HepG2 (cell line): ENCODE data around the gene ABCA4. TPM values are rescaled to one million over a fixed set of nuclear protein-coding genes. Genes with fewer than 3 reads are reported as not detected.

Experiments used
- ATAC-seq: fragments of 200-7000 bp; cut with Tn5 transposase; 3 replicates; pipeline ENCODE4 v1.9.1; 2020; ENCODE audit warnings: mild to moderate bottlenecking, moderate library complexity
- BruUV-seq: library from RNA; stranded (reverse); fragments of 400-500 nt; replicated peaks from 2 replicates; lab custom pipeline; 2021; lab: Mats Ljungman, UMichigan
- CTCF ChIA-PET: fragments of 300-600 bp; formaldehyde crosslinking; extraction: SDS; loops from one replicate; lab custom pipeline; 2021; ENCODE audit warnings: low total read pairs, inconsistent platforms, low intra/inter-chr PET ratio; lab: Yijun Ruan, JAX
- POLR2A ChIA-PET: fragments of 350-600 bp; sonication (Branson Sonifier 250); formaldehyde crosslinking; loops from one replicate; lab custom pipeline; 2020; ENCODE audit warnings: antibody characterized with exemption, inconsistent platforms; lab: Yijun Ruan, JAX
- DNase-seq: peaks from one replicate; pipeline ENCODE4 v3.0.0-alpha.2; 2015; ENCODE audit warnings: low spot score
- FAIRE-seq: peaks from 3 replicates; lab custom pipeline; 2011; peaks lifted over from hg19 to GRCh38; lab: Jason Lieb, UNC
- H2AFZ ChIP-seq: one replicate; pipeline ENCODE4 v1.6.1; 2011; ENCODE audit warnings: low read length, inconsistent platforms
- H3K27ac ChIP-seq: fragments of 300-600 bp; 3 replicates; pipeline ENCODE4 v1.8.0; 2011; ENCODE audit warnings: mixed run types, mild to moderate bottlenecking, mixed read lengths, low read length, inconsistent platforms; ENCODE audit not compliant: insufficient read depth; ENCODE audit errors: extremely low read length
- H3K27me3 ChIP-seq, 2 experiments: fragments of 200-600 bp in 1 of 2; 2 replicates in 1 of 2; 3 replicates in 1 of 2; pipeline versions ENCODE4 v1.6.0 to v1.8.0; 2011; ENCODE audit warnings: low read length in 2 of 2, mild to moderate bottlenecking in 2 of 2, moderate library complexity in 2 of 2, inconsistent platforms in 1 of 2; ENCODE audit not compliant: insufficient read depth in 2 of 2, control insufficient read depth in 1 of 2
- H3K36me3 ChIP-seq, 2 experiments: fragments of 200-600 bp in 1 of 2; replicated peaks in 1 of 2; 2 replicates in 1 of 2; 3 replicates in 1 of 2; pipeline versions ENCODE4 v1.5.1 to v1.8.0; 2011; ENCODE audit warnings: low read length in 2 of 2, inconsistent platforms in 1 of 2; ENCODE audit not compliant: insufficient read depth in 2 of 2, control insufficient read depth in 1 of 2
- H3K4me1 ChIP-seq: 2 replicates; pipeline ENCODE4 v1.5.1; 2012; ENCODE audit warnings: low read length, inconsistent platforms; ENCODE audit not compliant: insufficient read depth
- H3K4me2 ChIP-seq: 2 replicates; pipeline ENCODE4 v1.6.0; 2011; ENCODE audit warnings: low read depth, low read length, inconsistent platforms
- H3K4me3 ChIP-seq, 3 experiments: fragments of 200-600 bp in 1 of 3; sonication (generic), shearing (Covaris generic) in 1 of 3; replicated peaks in 1 of 3; 2 replicates each; pipeline ENCODE4 v1.5.1; 2011 to 2016; ENCODE audit warnings: low read length in 3 of 3, inconsistent platforms in 2 of 3, low read depth in 2 of 3, mild to moderate bottlenecking in 2 of 3, control low read depth in 1 of 3, mixed read lengths in 1 of 3; ENCODE audit not compliant: insufficient read depth in 1 of 3
- H3K79me2 ChIP-seq: one replicate; pipeline ENCODE4 v1.6.1; 2011; ENCODE audit warnings: low read length, inconsistent platforms; ENCODE audit not compliant: insufficient read depth
- H3K9ac ChIP-seq: 2 replicates; pipeline ENCODE4 v1.6.0; 2011; ENCODE audit warnings: mild to moderate bottlenecking, low read depth, low read length, inconsistent platforms; ENCODE audit not compliant: insufficient read depth
- H3K9me3 ChIP-seq: 2 replicates; pipeline ENCODE4 v1.5.1; 2012; ENCODE audit warnings: mild to moderate bottlenecking, low read length
- H4K20me1 ChIP-seq: 2 replicates; pipeline ENCODE4 v1.6.0; 2011; ENCODE audit warnings: inconsistent platforms, mild to moderate bottlenecking, low read length, moderate library complexity; ENCODE audit not compliant: insufficient read depth
- AGO1 ChIP-seq: fragments of 200-400 bp; formaldehyde crosslinking; IDR thresholded peaks from 2 replicates; pipeline ENCODE4 v1.6.1; 2017; ENCODE audit warnings: mild to moderate bottlenecking, low read depth, low read length, moderate library complexity; ENCODE audit not compliant: poor library complexity, severe bottlenecking
- CBFB ChIP-seq: sonication (generic); formaldehyde crosslinking; IDR thresholded peaks from 2 replicates; pipeline ENCODE4 v1.4.0; 2020; ENCODE audit warnings: missing genetic modification reagents
- HMG20B ChIP-seq: conservative IDR thresholded peaks from 2 replicates; pipeline ENCODE4 v1.6.1; 2016; ENCODE audit warnings: missing genetic modification reagents, missing compliant biosample characterization
- KDM2A ChIP-seq: sonication (generic); formaldehyde crosslinking; IDR thresholded peaks from 2 replicates; pipeline ENCODE4 v1.4.0; 2020; ENCODE audit warnings: low read depth, missing genetic modification reagents, borderline replicate concordance
- MED1 ChIP-seq: sonication (generic); formaldehyde crosslinking; IDR thresholded peaks from 2 replicates; pipeline ENCODE4 v1.4.0; 2020; ENCODE audit warnings: missing genetic modification reagents
- NPAS2 ChIP-seq: sonication (generic); formaldehyde crosslinking; IDR thresholded peaks from 2 replicates; pipeline ENCODE4 v1.8.0; 2022; ENCODE audit warnings: mild to moderate bottlenecking, missing genetic modification reagents, borderline replicate concordance
- SIN3A ChIP-seq: IDR thresholded peaks from 2 replicates; pipeline ENCODE4 v1.6.1; 2011; ENCODE audit warnings: low read depth, mild to moderate bottlenecking, control low read depth, low read length, borderline replicate concordance
- TARDBP ChIP-seq: sonication (generic); formaldehyde crosslinking; IDR thresholded peaks from 2 replicates; pipeline ENCODE4 v1.8.0; 2022; ENCODE audit warnings: mild to moderate bottlenecking, missing genetic modification reagents
- THAP11 ChIP-seq: IDR thresholded peaks from 2 replicates; pipeline ENCODE4 v1.6.1; 2016; ENCODE audit warnings: missing biosample characterization, missing genetic modification reagents
- ZFY ChIP-seq: sonication (generic); formaldehyde crosslinking; IDR thresholded peaks from 2 replicates; pipeline ENCODE4 v1.4.0; 2020; ENCODE audit warnings: missing genetic modification reagents
- ZNF343 ChIP-seq: sonication (generic); formaldehyde crosslinking; IDR thresholded peaks from 2 replicates; pipeline ENCODE4 v1.4.0; 2020; ENCODE audit warnings: mild to moderate bottlenecking, missing genetic modification reagents
- WGBS: methylation state at CpG from one replicate; pipeline ENCODE4 v1.1.6; 2017; ENCODE audit warnings: low lambda C conversion rate; 5-methylcytosine and 5-hydroxymethylcytosine counted together
- in situ Hi-C: cut with HindIII; loops from 2 replicates; pipeline ENCODE4 v1.10.0; 2017; ENCODE audit warnings: low pct_unique_long_range_greater_than_20kb; ENCODE audit not compliant: extremely low pct_ligation_motif_present
- intact Hi-C: fragments of 100-400 bp; cut with micrococcal nuclease; formaldehyde crosslinking; loops from one replicate; pipeline ENCODE4 v1.10.0; 2022; ENCODE audit not compliant: unreplicated experiment
- polyA plus RNA-seq, 8 experiments: library from polyadenylated mRNA; depleted of rRNA in 3 of 8; stranded (reverse) in 7 of 8; unstranded in 1 of 8; fragments of >200 nt; fragmentation: Illumina TruSeq in 4 of 8; extraction: Trizol in 4 of 8; gene quantifications; 2 replicates each; pipeline versions ENCODE4 v1.2.1 to v1.2.3, GENCODE V29; 2011 to 2016; ENCODE audit warnings: low read depth in 4 of 8, missing spikeins in 1 of 8, mixed read lengths in 1 of 8; ENCODE audit not compliant: insufficient read depth in 1 of 8
- total RNA-seq, 5 experiments: library from RNA; depleted of rRNA; stranded (reverse); fragments of >200 nt; fragmentation: Illumina TruSeq; extraction: Trizol; gene quantifications; 2 replicates each; pipeline ENCODE4 v1.2.3, GENCODE V29; 2016; ENCODE audit warnings: low read depth in 1 of 5
- TF ChIP-seq, protein P1 (sequence below): IDR thresholded peaks from 2 replicates; pipeline ENCODE4 v1.6.1; 2016; ENCODE audit warnings: missing compliant biosample characterization, missing genetic modification reagents, borderline replicate concordance
- TF ChIP-seq, protein P2 (sequence below): sonication (generic); formaldehyde crosslinking; IDR thresholded peaks from 2 replicates; pipeline ENCODE4 v1.5.0; 2020; ENCODE audit warnings: mild to moderate bottlenecking, missing genetic modification reagents, borderline replicate concordance
- TF ChIP-seq, protein P3 (sequence below): IDR thresholded peaks from 2 replicates; pipeline ENCODE4 v1.6.1; 2016; ENCODE audit warnings: missing genetic modification reagents, missing compliant biosample characterization
- TF ChIP-seq, protein P4 (sequence below): IDR thresholded peaks from 2 replicates; pipeline ENCODE4 v1.6.1; 2012; ENCODE audit warnings: inconsistent platforms
- TF ChIP-seq, protein P5 (sequence below): IDR thresholded peaks from 2 replicates; pipeline ENCODE4 v1.6.1; 2016; ENCODE audit warnings: low read depth, control low read depth

ABCA4 gene
- total and polyA plus RNA-seq, 2 of the 13 experiments (the other 11 are each of a cell fraction or from before 2014, with no cell fraction given): 0.24 to 0.67 TPM

DNA sequence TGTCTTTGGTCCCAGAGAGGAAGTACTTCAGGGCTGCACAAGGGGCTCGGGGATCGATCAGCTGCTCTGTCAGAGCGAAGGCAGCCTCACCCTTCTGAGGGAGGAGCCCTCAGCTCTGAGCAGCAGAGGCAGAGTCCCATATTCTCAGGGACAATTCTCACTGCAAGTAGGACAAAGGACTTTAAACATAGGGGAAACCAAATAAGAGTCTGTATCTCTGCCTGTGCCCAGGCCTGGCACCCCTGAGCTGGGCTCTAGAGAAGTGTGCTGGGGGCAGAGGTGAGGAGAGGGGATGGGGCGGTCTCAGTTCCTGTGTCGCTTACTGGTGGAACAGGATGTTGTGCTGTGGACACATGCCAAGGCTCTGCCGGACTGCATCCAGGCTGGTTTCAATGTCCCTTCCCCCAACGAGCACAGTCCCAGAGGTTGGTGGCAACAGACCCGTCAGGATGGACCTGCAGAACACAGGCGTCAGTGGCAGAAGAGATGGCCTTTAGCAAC lies 76.6 kb downstream of the ABCA4 start:
- Histone ChIP-seq H3K27me3 (no peaks in the 10 kb centered on the region), H3K9me3 (no peaks in the 10 kb centered on the region), H3K4me2 (peak overlapping the region; percentile 86), H3K79me2 (no peaks in the 10 kb centered on the region), H3K27ac (peak overlapping the region; percentile 32), H3K4me3 (peak overlapping the region; percentile 39 to 62 (median 43)), H2AFZ (peak overlapping the region; percentile 51), H3K36me3 (no peaks in the 10 kb centered on the region), H3K9ac (peak overlapping the region; percentile 31), H3K4me1 (peaks cover 46% of the 10 kb centered on the region), H4K20me1 (no peaks in the 10 kb centered on the region)
- in situ Hi-C loops: no loop called here
- DNase-seq: peak; percentile 66
- intact Hi-C loops: loop anchor here (2.0 kb wide), 1 partner anchor 18 kb away; no protein-coding TSS in a partner anchor
- FAIRE-seq: peak; percentile 83
- POLR2A ChIA-PET: interaction anchor here (0.9 to 3.5 kb wide), 11 partner anchors 11 to 452 kb away, joined by 3 to 18 read pairs (median 4); partner anchors contain the start of gene ARHGAP29
- CTCF ChIA-PET: interaction anchor here (1.8 to 2.6 kb wide), 3 partner anchors 196 to 291 kb away, joined by 5 to 25 read pairs (median 17); no protein-coding TSS in a partner anchor
- BruUV-seq: no TSS peak
- ATAC-seq: peak; percentile 74
- 6% methylated on average over 8 of the region's 9 CpGs for WGBS
- TF ChIP-seq ZFY (CRISPR knock-in tag) (peak; percentile 40), NPAS2 (CRISPR knock-in tag) (no peak), THAP11 (CRISPR knock-in tag) (peak; percentile 74), KDM2A (CRISPR knock-in tag) (peak; percentile 37; the same call in 1 of the 2 replicates), SIN3A (peak; percentile 66; the same call in 1 of the 2 replicates), AGO1 (no peak), CBFB (CRISPR knock-in tag) (no peak), TARDBP (CRISPR knock-in tag) (0 out of 2 replicates have a peak, but pooled peaks have one; percentile 23), ZNF343 (CRISPR knock-in tag) (0 out of 2 replicates have a peak, but pooled peaks have one; percentile 39), HMG20B (CRISPR knock-in tag) (0 out of 2 replicates have a peak, but pooled peaks have one; percentile 36), MED1 (CRISPR knock-in tag) (peak; percentile 57)
- TF ChIP-seq, protein P1, sequence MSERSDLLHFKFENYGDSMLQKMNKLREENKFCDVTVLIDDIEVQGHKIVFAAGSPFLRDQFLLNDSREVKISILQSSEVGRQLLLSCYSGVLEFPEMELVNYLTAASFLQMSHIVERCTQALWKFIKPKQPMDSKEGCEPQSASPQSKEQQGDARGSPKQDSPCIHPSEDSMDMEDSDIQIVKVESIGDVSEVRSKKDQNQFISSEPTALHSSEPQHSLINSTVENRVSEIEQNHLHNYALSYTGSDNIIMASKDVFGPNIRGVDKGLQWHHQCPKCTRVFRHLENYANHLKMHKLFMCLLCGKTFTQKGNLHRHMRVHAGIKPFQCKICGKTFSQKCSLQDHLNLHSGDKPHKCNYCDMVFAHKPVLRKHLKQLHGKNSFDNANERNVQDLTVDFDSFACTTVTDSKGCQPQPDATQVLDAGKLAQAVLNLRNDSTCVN (CRISPR knock-in tag): 0 out of 2 replicates have a peak, but pooled peaks have one; percentile 61
- TF ChIP-seq, protein P2, sequence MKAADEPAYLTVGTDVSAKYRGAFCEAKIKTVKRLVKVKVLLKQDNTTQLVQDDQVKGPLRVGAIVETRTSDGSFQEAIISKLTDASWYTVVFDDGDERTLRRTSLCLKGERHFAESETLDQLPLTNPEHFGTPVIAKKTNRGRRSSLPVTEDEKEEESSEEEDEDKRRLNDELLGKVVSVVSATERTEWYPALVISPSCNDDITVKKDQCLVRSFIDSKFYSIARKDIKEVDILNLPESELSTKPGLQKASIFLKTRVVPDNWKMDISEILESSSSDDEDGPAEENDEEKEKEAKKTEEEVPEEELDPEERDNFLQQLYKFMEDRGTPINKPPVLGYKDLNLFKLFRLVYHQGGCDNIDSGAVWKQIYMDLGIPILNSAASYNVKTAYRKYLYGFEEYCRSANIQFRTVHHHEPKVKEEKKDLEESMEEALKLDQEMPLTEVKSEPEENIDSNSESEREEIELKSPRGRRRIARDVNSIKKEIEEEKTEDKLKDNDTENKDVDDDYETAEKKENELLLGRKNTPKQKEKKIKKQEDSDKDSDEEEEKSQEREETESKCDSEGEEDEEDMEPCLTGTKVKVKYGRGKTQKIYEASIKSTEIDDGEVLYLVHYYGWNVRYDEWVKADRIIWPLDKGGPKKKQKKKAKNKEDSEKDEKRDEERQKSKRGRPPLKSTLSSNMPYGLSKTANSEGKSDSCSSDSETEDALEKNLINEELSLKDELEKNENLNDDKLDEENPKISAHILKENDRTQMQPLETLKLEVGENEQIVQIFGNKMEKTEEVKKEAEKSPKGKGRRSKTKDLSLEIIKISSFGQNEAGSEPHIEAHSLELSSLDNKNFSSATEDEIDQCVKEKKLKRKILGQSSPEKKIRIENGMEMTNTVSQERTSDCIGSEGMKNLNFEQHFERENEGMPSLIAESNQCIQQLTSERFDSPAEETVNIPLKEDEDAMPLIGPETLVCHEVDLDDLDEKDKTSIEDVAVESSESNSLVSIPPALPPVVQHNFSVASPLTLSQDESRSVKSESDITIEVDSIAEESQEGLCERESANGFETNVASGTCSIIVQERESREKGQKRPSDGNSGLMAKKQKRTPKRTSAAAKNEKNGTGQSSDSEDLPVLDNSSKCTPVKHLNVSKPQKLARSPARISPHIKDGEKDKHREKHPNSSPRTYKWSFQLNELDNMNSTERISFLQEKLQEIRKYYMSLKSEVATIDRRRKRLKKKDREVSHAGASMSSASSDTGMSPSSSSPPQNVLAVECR: peak; percentile 58; the same call in 1 of the 2 replicates
- TF ChIP-seq, protein P3, sequence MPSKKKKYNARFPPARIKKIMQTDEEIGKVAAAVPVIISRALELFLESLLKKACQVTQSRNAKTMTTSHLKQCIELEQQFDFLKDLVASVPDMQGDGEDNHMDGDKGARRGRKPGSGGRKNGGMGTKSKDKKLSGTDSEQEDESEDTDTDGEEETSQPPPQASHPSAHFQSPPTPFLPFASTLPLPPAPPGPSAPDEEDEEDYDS (CRISPR knock-in tag): 0 out of 2 replicates have a peak, but pooled peaks have one; percentile 28
- TF ChIP-seq, protein P4, sequence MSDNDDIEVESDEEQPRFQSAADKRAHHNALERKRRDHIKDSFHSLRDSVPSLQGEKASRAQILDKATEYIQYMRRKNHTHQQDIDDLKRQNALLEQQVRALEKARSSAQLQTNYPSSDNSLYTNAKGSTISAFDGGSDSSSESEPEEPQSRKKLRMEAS: peak; percentile 77
- TF ChIP-seq, protein P5, sequence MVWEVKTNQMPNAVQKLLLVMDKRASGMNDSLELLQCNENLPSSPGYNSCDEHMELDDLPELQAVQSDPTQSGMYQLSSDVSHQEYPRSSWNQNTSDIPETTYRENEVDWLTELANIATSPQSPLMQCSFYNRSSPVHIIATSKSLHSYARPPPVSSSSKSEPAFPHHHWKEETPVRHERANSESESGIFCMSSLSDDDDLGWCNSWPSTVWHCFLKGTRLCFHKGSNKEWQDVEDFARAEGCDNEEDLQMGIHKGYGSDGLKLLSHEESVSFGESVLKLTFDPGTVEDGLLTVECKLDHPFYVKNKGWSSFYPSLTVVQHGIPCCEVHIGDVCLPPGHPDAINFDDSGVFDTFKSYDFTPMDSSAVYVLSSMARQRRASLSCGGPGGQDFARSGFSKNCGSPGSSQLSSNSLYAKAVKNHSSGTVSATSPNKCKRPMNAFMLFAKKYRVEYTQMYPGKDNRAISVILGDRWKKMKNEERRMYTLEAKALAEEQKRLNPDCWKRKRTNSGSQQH (CRISPR knock-in tag): peak; percentile 68; the same call in 1 of the 2 replicates
